Psoas muscle (tissue), 8 donors: ENCODE results near the gene TMEM184B. TPM values are rescaled to one million over a fixed set of nuclear protein-coding genes. Genes with fewer than 3 reads are reported as not detected.

ENCODE experiments used
- ATAC-seq, 4 donors: fragments of 200-7000 bp; cut with Tn5 transposase; one replicate each; pipeline ENCODE4 v1.9.1; 2020; ENCODE audit warnings: moderate library complexity in 3 of 4, mild to moderate bottlenecking in 2 of 4
- DNase-seq, 2 donors: peaks; one replicate each; pipeline ENCODE4 v3.0.0-alpha.2; 2020
- H3K27ac ChIP-seq: fragments of 200-600 bp; one replicate; pipeline ENCODE4 v1.8.0; 2022
- H3K27me3 ChIP-seq, 3 donors: fragments of 200-600 bp in 1 of 3; one replicate each; pipeline versions ENCODE4 v1.6.1 to v1.8.0; 2013 to 2022; ENCODE audit warnings: low read length in 2 of 3, mild to moderate bottlenecking in 2 of 3, moderate library complexity in 1 of 3; ENCODE audit not compliant: insufficient read depth in 3 of 3
- H3K36me3 ChIP-seq, 2 donors: fragments of 200-600 bp in 1 of 2; one replicate each; pipeline versions ENCODE4 v1.6.1 to v1.8.0; 2013 to 2022; ENCODE audit warnings: low read depth in 1 of 2, mild to moderate bottlenecking in 1 of 2, moderate library complexity in 1 of 2; ENCODE audit not compliant: insufficient read depth in 1 of 2
- H3K4me1 ChIP-seq: fragments of 200-600 bp; one replicate; pipeline ENCODE4 v1.8.0; 2022
- H3K4me3 ChIP-seq: fragments of 200-600 bp; one replicate; pipeline ENCODE4 v1.8.0; 2022; ENCODE audit warnings: mild to moderate bottlenecking
- H3K9me3 ChIP-seq: fragments of 200-600 bp; one replicate; pipeline ENCODE4 v1.8.0; 2022
- WGBS, 3 donors: extraction: QIAGEN DNeasy Blood & Tissue Kit; methylation state at CpG; one replicate each; pipeline versions ENCODE4 v1.1.6 to v1.1.7; 2013; 5-methylcytosine and 5-hydroxymethylcytosine counted together
- intact Hi-C, 2 donors: fragments of 100-400 bp; cut with DNase I; formaldehyde crosslinking; loops; one replicate each; pipeline versions ENCODE4 v1.11.0 to v1.14.2; 2022
- polyA plus RNA-seq, 3 donors: library from polyadenylated mRNA; stranded (reverse); fragments of 200-250 nt; gene quantifications; one replicate each; pipeline ENCODE4 v1.2.3, GENCODE V29; 2013
- total RNA-seq, 4 donors: library from RNA; stranded (reverse); fragmentation: NEBNext Ultra II Directional in 2 of 4; extraction: Animal tissue kit (Norgen Biotek cat#: 25700) in 2 of 4; gene quantifications; one replicate each; pipeline versions ENCODE4 v1.2.1 to v1.2.4, GENCODE V29; 2021 to 2023
- TF ChIP-seq, protein P1 (sequence below): fragments of 200-600 bp; IDR thresholded peaks from one replicate; pipeline ENCODE4 v1.8.0; 2022; ENCODE audit warnings: antibody characterized with exemption
- donor health status: healthy with polysubstance abuse.
- donor health status: DM: no; HTN: no; CAD: no; lungs with moderate emphysema.
- donor health status: Bipolar disorder and iron deficiency.
- donor health status: healthy.
- donor health status: DM: yes; HTN: yes; CAD: no.
- donor health status: DM: no; HTN: no; CAD: no.
- donor health status: DM: no; HTN: no; CAD: no.
- donor health status: DM: yes; HTN: yes; CAD: no.

TMEM184B gene
- total and polyA plus RNA-seq, 7 donors, result 13.6 to 40.3 (median 26.4) TPM

- Histone ChIP-seq H3K36me3 (peaks cover 0 to 57% of the 10 kb centered on the region in 2 donors), H3K4me1 (peaks cover 24% of the 10 kb centered on the region), H3K27ac (no peak overlapping the region), H3K9me3 (no peaks in the 10 kb centered on the region), H3K27me3 (no peaks in the 10 kb centered on the region), H3K4me3 (no peak overlapping the region)
- DNase-seq (no peak), ATAC-seq (no peak)
- WGBS, 3 donors, result 87% methylated on average over 21 to 22 of the region's 22 CpGs
- TF ChIP-seq, protein P1, sequence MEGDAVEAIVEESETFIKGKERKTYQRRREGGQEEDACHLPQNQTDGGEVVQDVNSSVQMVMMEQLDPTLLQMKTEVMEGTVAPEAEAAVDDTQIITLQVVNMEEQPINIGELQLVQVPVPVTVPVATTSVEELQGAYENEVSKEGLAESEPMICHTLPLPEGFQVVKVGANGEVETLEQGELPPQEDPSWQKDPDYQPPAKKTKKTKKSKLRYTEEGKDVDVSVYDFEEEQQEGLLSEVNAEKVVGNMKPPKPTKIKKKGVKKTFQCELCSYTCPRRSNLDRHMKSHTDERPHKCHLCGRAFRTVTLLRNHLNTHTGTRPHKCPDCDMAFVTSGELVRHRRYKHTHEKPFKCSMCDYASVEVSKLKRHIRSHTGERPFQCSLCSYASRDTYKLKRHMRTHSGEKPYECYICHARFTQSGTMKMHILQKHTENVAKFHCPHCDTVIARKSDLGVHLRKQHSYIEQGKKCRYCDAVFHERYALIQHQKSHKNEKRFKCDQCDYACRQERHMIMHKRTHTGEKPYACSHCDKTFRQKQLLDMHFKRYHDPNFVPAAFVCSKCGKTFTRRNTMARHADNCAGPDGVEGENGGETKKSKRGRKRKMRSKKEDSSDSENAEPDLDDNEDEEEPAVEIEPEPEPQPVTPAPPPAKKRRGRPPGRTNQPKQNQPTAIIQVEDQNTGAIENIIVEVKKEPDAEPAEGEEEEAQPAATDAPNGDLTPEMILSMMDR, result no peak
- intact Hi-C loops, result no loop called here
These were observed 52.0 kb downstream of the TMEM184B start for GRCh38 chr22:38220653-38221386.

GRCh38 chr22:38220163-38220562 lies 52.6 kb downstream of the TMEM184B start:
- no peak overlapping the region for H3K4me3 ChIP-seq
- DNase-seq, result no peak
- peaks cover 0 to 51% of the 10 kb centered on the region in 2 donors for H3K36me3 ChIP-seq
- no peak for ATAC-seq
- peaks cover 24% of the 10 kb centered on the region for H3K4me1 ChIP-seq
- intact Hi-C loops, result no loop called here
- 76 to 85% (median 78%) methylated on average over 7 to 8 of the region's 8 CpGs for WGBS, 3 donors
- H3K27ac ChIP-seq, result peak overlapping the region; percentile 82
- TF ChIP-seq, protein P1, result no peak
- H3K9me3 ChIP-seq, result no peaks in the 10 kb centered on the region
- no peaks in the 10 kb centered on the region for H3K27me3 ChIP-seq

DNA sequence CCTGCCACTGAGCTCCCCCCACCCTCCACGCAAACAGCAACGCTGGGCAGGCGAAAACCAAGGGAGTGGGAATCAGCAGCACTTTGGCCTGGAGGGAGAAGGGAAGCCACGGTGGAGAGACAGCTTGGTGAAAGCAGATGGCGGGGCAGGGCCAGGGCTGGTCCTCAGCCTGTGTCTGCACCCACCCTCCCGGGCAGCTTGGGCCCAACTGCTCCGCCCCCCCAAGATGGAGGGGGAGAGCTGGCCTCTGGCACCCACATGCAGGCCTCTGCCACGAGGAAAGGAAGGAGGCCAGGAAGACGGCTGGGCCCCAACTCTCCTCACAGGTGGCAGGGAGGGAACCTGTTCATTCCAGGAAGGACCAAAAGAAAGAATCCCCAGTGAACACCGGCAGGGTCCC lies 53.2 kb downstream of the TMEM184B start:
- Histone ChIP-seq H3K4me1 (peaks cover 24% of the 10 kb centered on the region), H3K27me3 (no peaks in the 10 kb centered on the region), H3K4me3 (no peak overlapping the region), H3K9me3 (no peaks in the 10 kb centered on the region), H3K36me3 (peaks cover 0 to 46% of the 10 kb centered on the region in 2 donors), H3K27ac (peak overlapping the region; percentile 82)
- intact Hi-C loops, result no loop called here
- DNase-seq (no peak), ATAC-seq (no peak)
- TF ChIP-seq, protein P1, result no peak
- WGBS, 3 donors, result 68 to 69% (median 68%) methylated on average over 9 to 10 of the region's 10 CpGs

GRCh38 chr22:38218661-38219622 lies 53.9 kb downstream of the TMEM184B start:
- H3K4me3 ChIP-seq, result no peak overlapping the region
- TF ChIP-seq, protein P1, result no peak
- H3K4me1 ChIP-seq, result peaks cover 28% of the 10 kb centered on the region
- no peaks in the 10 kb centered on the region for H3K27me3 ChIP-seq
- intact Hi-C loops, result no loop called here
- DNase-seq (peak; percentile 81 to 85), ATAC-seq (peak; percentile 59 to 76 (median 72))
- H3K36me3 ChIP-seq, result peaks cover 0 to 39% of the 10 kb centered on the region in 2 donors
- WGBS, 3 donors, result 47 to 59% (median 52%) methylated on average over 20 to 25 of the region's 25 CpGs
- no peaks in the 10 kb centered on the region for H3K9me3 ChIP-seq
- H3K27ac ChIP-seq, result peak overlapping the region; percentile 82
